ENCODE results near the gene TMEM51. TPM values are rescaled to one million over a fixed set of nuclear protein-coding genes. Genes with fewer than 3 reads are reported as not detected.

TMEM51 gene
- total RNA-seq, 2 experiments from 2014 or later, result not detected

- Mint-ChIP-seq H3K27ac (no peak overlapping the region), H3K4me3 (no peak overlapping the region), H3K36me3 (no peaks in the 10 kb centered on the region), H3K4me1 (no peaks in the 10 kb centered on the region), H3K27me3 (peaks cover 15% of the 10 kb centered on the region), H3K9me3 (no peaks in the 10 kb centered on the region)
- DNase-seq, result no peak
Measured at GRCh38 chr1:15186846-15187151, 33.3 kb downstream of the TMEM51 start.

DNA sequence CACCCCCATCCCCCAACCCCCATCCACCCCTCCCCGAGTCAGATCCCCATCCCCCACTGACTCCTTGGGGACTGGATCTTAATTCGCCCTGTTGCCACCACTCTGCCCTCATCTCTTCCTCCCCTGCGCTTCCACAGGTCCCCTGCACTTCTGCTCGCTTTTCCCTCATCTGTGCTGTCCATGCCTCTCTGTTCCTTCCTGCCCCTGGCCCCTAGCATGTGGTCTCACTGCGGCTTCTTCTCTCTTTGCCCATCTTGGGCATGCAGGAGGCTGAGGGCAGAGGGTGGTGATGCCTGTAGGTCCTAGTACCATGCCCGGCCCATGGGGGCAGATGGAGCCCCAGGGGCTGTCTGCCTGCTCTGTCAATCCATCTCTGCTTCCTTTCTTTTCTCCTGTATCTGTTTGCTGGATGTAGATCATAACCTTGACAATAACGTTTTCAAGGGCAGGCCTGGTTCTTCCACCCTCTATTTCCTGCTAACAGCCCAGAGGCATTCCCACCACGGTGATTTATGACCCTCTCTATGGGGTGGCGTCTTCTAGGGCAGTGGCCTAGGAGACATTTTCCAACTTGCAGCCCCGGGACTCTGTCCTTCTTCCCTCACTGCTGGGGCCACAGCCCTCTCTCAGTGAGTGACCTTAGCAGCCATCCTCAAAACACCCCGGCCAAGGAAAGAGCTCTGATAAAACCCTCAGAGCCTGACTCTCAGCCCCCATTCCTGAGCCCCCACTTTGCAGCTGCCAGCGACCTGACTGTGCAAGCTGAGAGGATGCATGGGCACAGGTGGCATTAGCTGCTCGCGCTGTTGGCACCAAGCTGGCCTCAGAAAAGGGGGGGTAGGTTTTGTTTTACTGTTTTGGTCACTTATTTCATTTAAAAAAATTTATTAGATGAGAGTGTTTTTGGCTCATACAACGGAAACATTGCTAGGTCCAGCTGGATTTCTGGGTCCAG, 33.9 kb downstream of the TMEM51 start:
- Mint-ChIP-seq H3K27ac (no peak overlapping the region), H3K27me3 (peaks cover 11% of the 10 kb centered on the region), H3K36me3 (no peaks in the 10 kb centered on the region), H3K9me3 (no peaks in the 10 kb centered on the region), H3K4me3 (no peak overlapping the region), H3K4me1 (no peaks in the 10 kb centered on the region)
- DNase-seq, result no peak

GRCh38 chr1:15188130-15188524, 34.6 kb downstream of the TMEM51 start:
- Mint-ChIP-seq H3K27me3 (peaks cover 9% of the 10 kb centered on the region), H3K9me3 (no peaks in the 10 kb centered on the region), H3K4me1 (no peaks in the 10 kb centered on the region), H3K36me3 (no peaks in the 10 kb centered on the region), H3K4me3 (no peak overlapping the region), H3K27ac (no peak overlapping the region)
- DNase-seq, result no peak

DNA sequence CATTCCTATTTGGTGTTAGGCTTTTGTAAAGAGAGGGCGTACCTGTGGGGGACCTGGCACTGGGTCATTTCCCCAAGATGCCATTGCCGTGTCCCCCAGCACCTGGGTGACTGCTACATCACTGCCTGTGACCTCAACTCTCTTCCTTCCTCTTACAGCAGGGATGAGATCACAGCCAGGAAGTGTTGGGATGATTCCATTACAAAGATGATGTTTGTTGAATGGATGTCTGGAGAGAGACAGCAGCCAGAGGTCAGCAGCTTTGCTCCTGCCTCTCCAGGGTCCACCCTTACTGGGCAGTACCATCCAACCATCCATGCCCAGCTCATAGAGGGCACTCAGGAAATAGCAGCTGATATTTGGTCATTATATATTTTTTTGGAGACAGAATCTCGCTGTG, 35.1 kb downstream of the TMEM51 start:
- no peaks in the 10 kb centered on the region for H3K36me3 Mint-ChIP-seq
- peaks cover 4% of the 10 kb centered on the region for H3K27me3 Mint-ChIP-seq
- DNase-seq, result no peak
- no peaks in the 10 kb centered on the region for H3K9me3 Mint-ChIP-seq
- H3K27ac Mint-ChIP-seq, result no peak overlapping the region
- H3K4me3 Mint-ChIP-seq, result no peak overlapping the region
- H3K4me1 Mint-ChIP-seq, result no peaks in the 10 kb centered on the region

DNA sequence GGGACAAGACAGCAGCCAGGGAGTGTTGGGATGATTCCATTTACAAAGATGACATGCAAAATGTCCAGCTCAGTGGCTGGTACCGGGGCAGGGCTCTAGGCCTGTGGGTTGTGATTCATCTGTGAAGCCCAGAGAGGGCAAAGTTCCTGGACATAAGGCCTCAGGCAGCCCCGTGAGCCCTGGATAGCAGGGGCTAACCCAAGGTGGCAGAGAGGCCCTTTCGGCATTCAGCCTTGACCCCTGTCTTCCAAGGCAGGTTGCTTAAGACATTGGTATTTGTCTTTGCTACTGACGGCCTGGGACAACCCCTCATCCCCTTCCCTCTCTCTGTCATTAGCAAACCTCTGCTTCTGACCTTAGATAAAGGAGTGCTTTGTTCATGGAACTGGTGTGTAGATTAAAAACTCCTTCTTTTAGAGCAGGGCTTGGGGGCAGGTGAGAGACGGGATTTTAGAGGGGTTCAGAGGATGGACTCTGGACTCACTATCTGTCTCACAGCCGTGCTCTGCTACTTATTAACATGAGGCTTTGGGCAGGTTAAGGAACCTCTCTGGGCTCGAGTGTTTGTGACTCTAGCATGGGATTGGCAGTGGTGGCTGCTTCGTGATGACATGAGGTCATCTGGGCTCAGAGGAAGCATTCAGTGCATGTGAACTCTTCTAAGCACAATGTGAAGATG, 36.3 kb downstream of the TMEM51 start:
- Mint-ChIP-seq H3K27me3 (peaks cover 3% of the 10 kb centered on the region), H3K9me3 (no peaks in the 10 kb centered on the region), H3K4me3 (no peak overlapping the region), H3K36me3 (no peaks in the 10 kb centered on the region), H3K27ac (no peak overlapping the region), H3K4me1 (no peaks in the 10 kb centered on the region)
- DNase-seq, result no peak

- no peaks in the 10 kb centered on the region for H3K9me3 Mint-ChIP-seq
- no peak overlapping the region for H3K4me3 Mint-ChIP-seq
Measured at GRCh38 chr1:15191267-15191666, 37.7 kb downstream of the TMEM51 start.

DNA sequence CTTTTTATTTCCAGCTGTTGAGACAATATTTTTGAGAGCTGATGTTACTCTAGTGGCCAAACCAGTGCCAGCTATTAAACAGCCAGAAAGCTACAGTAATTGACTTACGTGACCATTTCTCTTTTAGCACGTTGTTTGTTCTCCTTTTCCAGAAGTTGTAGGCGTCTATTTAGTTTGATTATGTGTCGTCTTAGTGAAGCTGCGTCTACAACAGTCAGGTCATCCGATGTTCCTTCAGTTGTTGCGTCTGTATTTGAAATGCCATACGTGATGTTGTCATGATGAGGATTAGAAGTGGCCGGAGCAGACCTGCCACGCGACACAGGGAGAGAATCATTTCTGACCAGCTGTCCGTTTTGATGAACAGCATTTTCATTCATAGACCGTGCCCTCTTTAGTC, 38.2 kb downstream of the TMEM51 start:
- Mint-ChIP-seq H3K9me3 (no peaks in the 10 kb centered on the region), H3K27ac (no peak overlapping the region), H3K27me3 (no peaks in the 10 kb centered on the region), H3K4me3 (no peak overlapping the region), H3K4me1 (no peaks in the 10 kb centered on the region), H3K36me3 (no peaks in the 10 kb centered on the region)
- DNase-seq, result no peak

More at GRCh38 chr1:15191267-15191666, 37.7 kb downstream of the TMEM51 start:
- Mint-ChIP-seq H3K27me3 (no peaks in the 10 kb centered on the region), H3K4me1 (no peaks in the 10 kb centered on the region), H3K36me3 (no peaks in the 10 kb centered on the region), H3K27ac (no peak overlapping the region)
- DNase-seq, result no peak

GRCh38 chr1:15192916-15193550, 39.5 kb downstream of the TMEM51 start:
- Mint-ChIP-seq H3K4me3 (no peak overlapping the region), H3K4me1 (no peaks in the 10 kb centered on the region), H3K9me3 (no peaks in the 10 kb centered on the region), H3K36me3 (no peaks in the 10 kb centered on the region), H3K27ac (no peak overlapping the region), H3K27me3 (no peaks in the 10 kb centered on the region)
- DNase-seq, result no peak

GRCh38 chr1:15195420-15196052, 42.0 kb downstream of the TMEM51 start:
- DNase-seq, result no peak
- Mint-ChIP-seq H3K9me3 (no peaks in the 10 kb centered on the region), H3K4me1 (no peaks in the 10 kb centered on the region), H3K4me3 (no peak overlapping the region), H3K36me3 (no peaks in the 10 kb centered on the region), H3K27ac (no peak overlapping the region), H3K27me3 (peaks cover 2% of the 10 kb centered on the region)

DNA sequence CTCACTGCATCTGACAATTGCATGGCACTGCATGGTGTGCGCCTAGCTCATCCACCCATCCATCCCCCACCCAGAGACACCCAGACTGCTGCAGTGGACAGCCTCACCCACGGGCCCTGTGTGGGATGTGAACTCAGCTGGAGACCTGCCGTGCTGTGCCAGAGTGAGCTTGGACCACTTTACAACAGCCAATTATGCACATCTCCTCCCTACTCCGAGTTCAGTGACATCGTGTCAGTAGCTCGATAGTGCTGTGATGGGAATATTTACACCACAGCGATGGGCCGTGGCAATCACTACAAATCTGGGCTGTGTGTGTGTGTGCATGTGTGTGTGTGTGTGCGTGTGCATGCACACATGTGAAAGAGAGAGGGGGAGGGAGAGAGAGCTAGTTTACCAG, 42.5 kb downstream of the TMEM51 start:
- Mint-ChIP-seq H3K27ac (no peak overlapping the region), H3K4me3 (no peak overlapping the region), H3K27me3 (peaks cover 4% of the 10 kb centered on the region), H3K4me1 (no peaks in the 10 kb centered on the region), H3K9me3 (no peaks in the 10 kb centered on the region), H3K36me3 (no peaks in the 10 kb centered on the region)
- DNase-seq, result no peak

DNA sequence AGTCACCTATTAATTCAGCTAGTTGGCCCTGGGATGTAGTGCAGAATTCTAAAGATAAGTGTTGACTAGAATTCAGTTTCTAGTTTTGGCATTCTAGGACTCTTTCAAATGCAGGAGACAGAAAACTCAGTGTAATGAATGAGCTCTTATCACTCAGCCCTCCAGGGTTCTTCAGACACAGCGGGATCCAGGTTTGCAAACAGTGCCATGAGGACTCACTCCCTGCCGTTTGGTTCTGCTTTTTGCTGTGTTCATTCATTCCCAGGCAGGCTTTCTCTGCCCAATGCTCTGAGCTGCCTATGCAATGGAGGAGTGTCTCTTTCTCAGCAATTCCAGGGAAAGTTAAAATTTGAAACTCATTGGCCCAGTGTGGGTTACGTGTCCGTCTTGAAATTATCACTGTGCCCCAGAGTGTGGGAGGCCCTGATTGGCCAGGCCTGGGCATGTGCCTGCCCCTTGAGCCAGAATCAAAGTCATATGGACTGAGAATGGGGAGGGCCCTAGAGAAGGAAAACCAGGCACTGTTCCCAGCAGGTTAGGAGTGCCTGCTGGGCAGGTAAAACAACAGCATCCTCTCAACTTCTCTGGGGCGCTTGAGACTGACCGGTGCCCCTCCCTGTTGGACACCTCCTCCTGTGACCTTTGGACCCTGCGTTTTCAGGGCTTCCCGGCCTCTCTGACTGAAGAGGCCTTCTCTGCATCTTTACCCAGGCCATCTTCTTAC, 43.4 kb downstream of the TMEM51 start:
- no peak overlapping the region for H3K27ac Mint-ChIP-seq
- no peak for DNase-seq
- H3K9me3 Mint-ChIP-seq, result no peaks in the 10 kb centered on the region

GRCh38 chr1:15197591-15198447, 44.3 kb downstream of the TMEM51 start:
- Mint-ChIP-seq H3K27me3 (peaks cover 4% of the 10 kb centered on the region), H3K36me3 (no peaks in the 10 kb centered on the region), H3K4me3 (no peak overlapping the region), H3K4me1 (no peaks in the 10 kb centered on the region), H3K9me3 (no peaks in the 10 kb centered on the region), H3K27ac (no peak overlapping the region)
- no peak for DNase-seq

More for the DNA sequence above, 43.4 kb downstream of the TMEM51 start:
- Mint-ChIP-seq H3K4me3 (no peak overlapping the region), H3K4me1 (no peaks in the 10 kb centered on the region), H3K36me3 (no peaks in the 10 kb centered on the region), H3K27me3 (peaks cover 4% of the 10 kb centered on the region)

- Mint-ChIP-seq H3K9me3 (no peaks in the 10 kb centered on the region), H3K36me3 (no peaks in the 10 kb centered on the region), H3K27ac (no peak overlapping the region), H3K27me3 (peaks cover 4% of the 10 kb centered on the region), H3K4me3 (no peak overlapping the region), H3K4me1 (no peaks in the 10 kb centered on the region)
- DNase-seq, result no peak
Measured at GRCh38 chr1:15198684-15199083, 45.1 kb downstream of the TMEM51 start.

- no peak overlapping the region for H3K4me3 Mint-ChIP-seq
- H3K36me3 Mint-ChIP-seq, result no peaks in the 10 kb centered on the region
- peaks cover 8% of the 10 kb centered on the region for H3K27me3 Mint-ChIP-seq
- no peak overlapping the region for H3K27ac Mint-ChIP-seq
- no peaks in the 10 kb centered on the region for H3K4me1 Mint-ChIP-seq
- no peaks in the 10 kb centered on the region for H3K9me3 Mint-ChIP-seq
- DNase-seq, result no peak
Measured at GRCh38 chr1:15201221-15201620, 47.7 kb downstream of the TMEM51 start.
